Breast epithelium (tissue), 4 donors: ENCODE measurements around the gene FOXA3. TPM values are rescaled to one million over a fixed set of nuclear protein-coding genes. Genes with fewer than 3 reads are reported as not detected.

ENCODE experiments used
- DNase-seq, 2 donors: peaks; one replicate each; pipeline ENCODE4 v3.0.0-alpha.2; 2019; ENCODE audit warnings: low spot score in 2 of 2
- H3K27ac ChIP-seq, 2 donors: fragments of 200-600 bp; sonication (generic) in 1 of 2; one replicate each; pipeline ENCODE4 v1.5.1; 2016 to 2019; ENCODE audit warnings: mild to moderate bottlenecking in 1 of 2
- H3K27me3 ChIP-seq, 2 donors: fragments of 200-600 bp; sonication (generic) in 1 of 2; one replicate each; pipeline versions ENCODE4 v1.5.1 to v1.6.0; 2017 to 2019; ENCODE audit warnings: control low read depth in 1 of 2, mild to moderate bottlenecking in 1 of 2
- H3K36me3 ChIP-seq: fragments of 200-600 bp; one replicate; pipeline ENCODE4 v1.5.1; 2019
- H3K4me1 ChIP-seq, 2 donors: fragments of 200-600 bp; sonication (generic); one replicate each; pipeline ENCODE4 v1.5.1; 2016 to 2019; ENCODE audit warnings: control low read depth in 1 of 2
- H3K4me3 ChIP-seq, 3 donors: fragments of 200-600 bp; sonication (generic); 1 replicate in 2 of 3; 2 replicates in 1 of 3; pipeline ENCODE4 v1.5.1; 2016 to 2019; ENCODE audit warnings: mild to moderate bottlenecking in 3 of 3, moderate library complexity in 2 of 3
- H3K9me3 ChIP-seq, 2 donors: fragments of 200-600 bp; sonication (generic) in 1 of 2; one replicate each; pipeline ENCODE4 v1.5.1; 2016 to 2019; ENCODE audit warnings: control low read depth in 1 of 2
- POLR2A ChIP-seq: fragments of 450-650 bp; IDR thresholded peaks from one replicate; pipeline ENCODE4 v1.6.1; 2016; ENCODE audit warnings: antibody characterized with exemption, mild to moderate bottlenecking, moderate library complexity
- POLR2AphosphoS5 ChIP-seq, 3 donors: sonication (generic); formaldehyde crosslinking; IDR thresholded peaks; one replicate each; pipeline ENCODE4 v1.6.1; 2017; ENCODE audit warnings: antibody characterized with exemption in 3 of 3
- intact Hi-C: fragments of 100-400 bp; cut with DNase I; formaldehyde crosslinking; loops from one replicate; pipeline ENCODE4 v1.15.1; 2023; ENCODE audit warnings: low total_unique reads
- total RNA-seq, 3 donors: library from RNA; depleted of rRNA; stranded (reverse); fragments of >200 nt; gene quantifications; one replicate each; pipeline ENCODE4 v1.1.0, GENCODE V29; 2016
- TF ChIP-seq, protein P1 (sequence below), 3 donors: fragments of 450-650 bp; IDR thresholded peaks; one replicate each; pipeline ENCODE4 v1.5.1; 2016 to 2017; ENCODE audit warnings: antibody characterized with exemption in 3 of 3, mild to moderate bottlenecking in 3 of 3, moderate library complexity in 3 of 3

Gene FOXA3
- total RNA-seq, 3 donors from 2014 or later, result 0.33 TPM; not detected in 2

- Histone ChIP-seq H3K36me3 (no peaks in the 10 kb centered on the region), H3K27me3 (peaks cover 0 to 10% of the 10 kb centered on the region in 2 donors), H3K9me3 (no peaks in the 10 kb centered on the region), H3K4me3 (no peak overlapping the region), H3K4me1 (no peaks in the 10 kb centered on the region), H3K27ac (no peak overlapping the region)
- TF ChIP-seq, protein P1, sequence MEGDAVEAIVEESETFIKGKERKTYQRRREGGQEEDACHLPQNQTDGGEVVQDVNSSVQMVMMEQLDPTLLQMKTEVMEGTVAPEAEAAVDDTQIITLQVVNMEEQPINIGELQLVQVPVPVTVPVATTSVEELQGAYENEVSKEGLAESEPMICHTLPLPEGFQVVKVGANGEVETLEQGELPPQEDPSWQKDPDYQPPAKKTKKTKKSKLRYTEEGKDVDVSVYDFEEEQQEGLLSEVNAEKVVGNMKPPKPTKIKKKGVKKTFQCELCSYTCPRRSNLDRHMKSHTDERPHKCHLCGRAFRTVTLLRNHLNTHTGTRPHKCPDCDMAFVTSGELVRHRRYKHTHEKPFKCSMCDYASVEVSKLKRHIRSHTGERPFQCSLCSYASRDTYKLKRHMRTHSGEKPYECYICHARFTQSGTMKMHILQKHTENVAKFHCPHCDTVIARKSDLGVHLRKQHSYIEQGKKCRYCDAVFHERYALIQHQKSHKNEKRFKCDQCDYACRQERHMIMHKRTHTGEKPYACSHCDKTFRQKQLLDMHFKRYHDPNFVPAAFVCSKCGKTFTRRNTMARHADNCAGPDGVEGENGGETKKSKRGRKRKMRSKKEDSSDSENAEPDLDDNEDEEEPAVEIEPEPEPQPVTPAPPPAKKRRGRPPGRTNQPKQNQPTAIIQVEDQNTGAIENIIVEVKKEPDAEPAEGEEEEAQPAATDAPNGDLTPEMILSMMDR (IDR thresholded peaks at IDR 0.05), result no peak
- TF ChIP-seq POLR2AphosphoS5 (IDR thresholded peaks at IDR 0.05) (no peak), POLR2A (no peak)
- intact Hi-C loops, result no loop called here
- no peak for DNase-seq
Observed at GRCh38 chr19:45908956-45909355, 44.8 kb downstream of the FOXA3 start.

- H3K9me3 ChIP-seq, result no peaks in the 10 kb centered on the region
- peaks cover 0 to 11% of the 10 kb centered on the region in 2 donors for H3K27me3 ChIP-seq
- DNase-seq, result no peak
- no peak overlapping the region for H3K27ac ChIP-seq
- no peaks in the 10 kb centered on the region for H3K36me3 ChIP-seq
- TF ChIP-seq, protein P1 (IDR thresholded peaks at IDR 0.05), result no peak
- TF ChIP-seq POLR2AphosphoS5 (IDR thresholded peaks at IDR 0.05), result no peak
- no peak for TF ChIP-seq POLR2A
- H3K4me3 ChIP-seq, result no peak overlapping the region
- H3K4me1 ChIP-seq, result no peaks in the 10 kb centered on the region
- intact Hi-C loops, result no loop called here
Observed at GRCh38 chr19:45911291-45911690, 47.2 kb downstream of the FOXA3 start.

DNA sequence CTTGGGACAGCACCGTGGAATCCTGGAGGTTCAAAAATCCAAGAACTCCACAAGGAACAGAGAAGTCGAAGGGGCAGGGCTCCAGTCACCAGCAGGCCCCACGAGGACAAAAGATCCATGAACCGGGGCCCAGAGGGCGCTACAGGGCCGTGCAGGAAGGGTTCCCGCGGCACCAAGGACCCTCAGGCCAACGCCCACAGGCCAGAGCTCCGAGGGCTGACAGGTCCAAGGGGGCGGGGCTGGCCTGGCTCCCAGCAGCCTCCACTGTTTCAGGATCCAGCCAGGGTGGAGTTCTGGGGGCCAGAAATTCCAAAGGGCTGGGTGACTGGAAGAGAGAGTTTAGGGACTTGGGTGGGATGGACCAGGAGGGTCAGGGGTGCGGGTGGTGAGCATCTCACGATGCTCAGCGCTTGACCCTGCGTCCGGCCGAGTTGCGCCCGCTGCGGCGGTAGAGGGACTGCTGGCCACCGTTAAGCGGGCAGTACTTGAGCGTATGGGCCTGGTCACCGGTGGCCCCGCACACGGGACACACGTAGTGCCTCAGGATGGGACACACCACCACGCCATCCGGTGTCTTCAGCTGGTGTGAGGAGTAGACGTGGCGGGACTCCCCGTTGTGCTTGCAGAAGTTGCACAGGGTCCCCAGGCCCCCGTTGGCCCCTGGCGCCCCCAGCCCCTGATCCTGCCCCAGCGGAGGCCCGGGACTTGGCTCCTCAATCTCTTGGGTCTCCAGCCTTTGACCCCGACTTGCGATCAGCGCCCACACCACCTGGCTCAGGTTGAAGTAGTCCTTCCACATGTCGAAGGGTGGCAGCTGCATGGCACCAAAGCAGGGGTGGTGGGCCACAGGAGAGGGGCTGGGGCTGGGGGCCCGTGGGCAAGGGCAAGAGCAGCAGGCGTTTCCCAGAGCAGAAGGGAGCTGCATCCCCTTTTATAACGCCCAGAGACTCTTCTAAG lies 50.0 kb downstream of the FOXA3 start, which contains the start of gene NANOS2:
NANOS2 (minus strand) TSS at position 905 of the 957 bp plus-strand sequence; CDS start at position 820, 85 bp downstream.
- no peaks in the 10 kb centered on the region for H3K4me1 ChIP-seq
- intact Hi-C loops, result no loop called here
- H3K36me3 ChIP-seq, result no peaks in the 10 kb centered on the region
- TF ChIP-seq POLR2AphosphoS5 (IDR thresholded peaks at IDR 0.05) (no peak), POLR2A (no peak)
- TF ChIP-seq, protein P1 (IDR thresholded peaks at IDR 0.05), result no peak
- DNase-seq, result no peak
- peaks cover 0 to 11% of the 10 kb centered on the region in 2 donors for H3K27me3 ChIP-seq
- H3K27ac ChIP-seq, result no peak within 1 kb of the TSS
- no peak within 1 kb of the TSS for H3K4me3 ChIP-seq
- H3K9me3 ChIP-seq, result no peaks in the 10 kb centered on the region

GRCh38 chr19:45917421-45918091 lies 53.4 kb downstream of the FOXA3 start:
- H3K27me3 ChIP-seq, result peaks cover 0 to 7% of the 10 kb centered on the region in 2 donors
- no peak overlapping the region for H3K27ac ChIP-seq
- H3K4me3 ChIP-seq, result no peak overlapping the region
- DNase-seq, result no peak
- no peaks in the 10 kb centered on the region for H3K9me3 ChIP-seq
- TF ChIP-seq POLR2A, result no peak
- TF ChIP-seq, protein P1 (IDR thresholded peaks at IDR 0.05), result no peak
- no peak for TF ChIP-seq POLR2AphosphoS5 (IDR thresholded peaks at IDR 0.05)
- no peaks in the 10 kb centered on the region for H3K4me1 ChIP-seq
- intact Hi-C loops, result no loop called here
- no peaks in the 10 kb centered on the region for H3K36me3 ChIP-seq
